Heart right ventricle (tissue), 16 donors: ENCODE measurements around the gene ATPAF2. TPM values are rescaled to one million over a fixed set of nuclear protein-coding genes. Genes with fewer than 3 reads are reported as not detected.
A peak's percentile ranks its signal among the peaks of the same experiment; 100 is the strongest.

ENCODE experiments used
- ATAC-seq, 8 donors: fragments of 200-7000 bp; cut with Tn5 transposase; one replicate each; pipeline ENCODE4 v1.9.1; 2020; ENCODE audit warnings: mild to moderate bottlenecking in 8 of 8, moderate library complexity in 8 of 8, moderate number of reproducible peaks in 1 of 8
- DNase-seq, 2 donors: peaks; one replicate each; pipeline ENCODE4 v3.0.0-alpha.2; 2020
- H3K27ac ChIP-seq, 10 donors: fragments of 200-600 bp; sonication (generic) in 2 of 10; one replicate each; pipeline versions ENCODE4 v1.5.0 to v1.8.0; 2020 to 2022; ENCODE audit warnings: mild to moderate bottlenecking in 3 of 10
- H3K27me3 ChIP-seq, 7 donors: fragments of 200-600 bp; one replicate each; pipeline ENCODE4 v1.8.0; 2021 to 2022; ENCODE audit warnings: mild to moderate bottlenecking in 2 of 7
- H3K36me3 ChIP-seq, 9 donors: fragments of 200-600 bp; sonication (generic) in 1 of 9; one replicate each; pipeline versions ENCODE4 v1.5.0 to v1.8.0; 2020 to 2022; ENCODE audit warnings: mild to moderate bottlenecking in 2 of 9
- H3K4me1 ChIP-seq, 9 donors: fragments of 200-600 bp; sonication (generic) in 1 of 9; one replicate each; pipeline versions ENCODE4 v1.5.0 to v1.8.0; 2020 to 2022; ENCODE audit warnings: mild to moderate bottlenecking in 4 of 9
- H3K4me3 ChIP-seq, 10 donors: fragments of 200-600 bp; sonication (generic) in 2 of 10; one replicate each; pipeline versions ENCODE4 v1.5.0 to v1.8.0; 2020 to 2022; ENCODE audit warnings: mild to moderate bottlenecking in 7 of 10, moderate library complexity in 2 of 10
- H3K9me3 ChIP-seq, 11 donors: fragments of 200-600 bp in 10 of 11; sonication (generic) in 2 of 11; one replicate each; pipeline versions ENCODE4 v1.5.0 to v1.8.0; 2013 to 2022; ENCODE audit warnings: mild to moderate bottlenecking in 2 of 11, control low read depth in 1 of 11, moderate library complexity in 1 of 11
- WGBS, 2 donors: extraction: QIAGEN DNeasy Blood & Tissue Kit; methylation state at CpG; one replicate each; pipeline ENCODE4 v1.1.7; 2013; ENCODE audit warnings: inconsistent platforms in 1 of 2; 5-methylcytosine and 5-hydroxymethylcytosine counted together
- intact Hi-C, 10 donors: fragments of 100-400 bp; cut with DNase I; formaldehyde crosslinking; loops; one replicate each; pipeline versions ENCODE4 v1.11.1 to v1.14.2; 2022
- polyA plus RNA-seq, 2 donors: library from polyadenylated mRNA; stranded (reverse); fragments of 200-250 nt; gene quantifications; one replicate each; pipeline ENCODE4 v1.2.3, GENCODE V29; 2013
- total RNA-seq, 10 donors: library from RNA; stranded (reverse); fragmentation: NEBNext Ultra II Directional in 3 of 10; extraction: Animal tissue kit (Norgen Biotek cat#: 25700) in 3 of 10; gene quantifications; one replicate each; pipeline versions ENCODE4 v1.2.1 to v1.2.4, GENCODE V29; 2021 to 2023
- TF ChIP-seq, protein P1 (sequence below), 9 donors: fragments of 200-600 bp; sonication (generic) in 2 of 9; IDR thresholded peaks; one replicate each; pipeline versions ENCODE4 v1.5.0 to v1.8.0; 2021 to 2022; ENCODE audit warnings: antibody characterized with exemption in 9 of 9, mild to moderate bottlenecking in 5 of 9, moderate library complexity in 1 of 9
- donor health status: Arrhythmogenic right ventricular cardiomyopathy.
- donor health status: ischemic (EF 13 %, LVEDD 7.1; RV severe dilation, severe dysfunction).
- donor health status: healthy with polysubstance abuse.
- donor health status: DM: no; HTN: yes; CAD: no.
- donor health status: DM: no; HTN: no; CAD: no.
- donor health status: ischemic (EF 25% LVEDD 6.9; RV normal size, moderate dysfunction).
- donor health status: ischemic (EF 25% LVEDD 5.7; RV mildly dilated, moderate dysfunction).
- donor health status: healthy.
- donor health status: DM: yes; HTN: yes; CAD: no.
- donor health status: Ischemic cardiomyopathy.
- donor health status: ischemic (EF 35%, LVEDD 5.7; RV mildly dilated, moderate dysfunction).
- donor health status: nonischemic (EF 11% LVEDD 7.7; RV severe dilation, severe dysfunction).
- donor health status: DM: yes; HTN: yes; CAD: no.
- donor health status: PGD.
- donor health status: ischemic (EF 29% LVEDD 5.4; RV normal size, mild dysfunction).
- donor health status: nonischemic (EF 23%, LVEDD 6.1; RV moderate dilation, normal function).

The ATPAF2 gene
- total and polyA plus RNA-seq, 12 donors: 21.5 to 55.8 (median 37.4) TPM

- Histone ChIP-seq H3K4me3 (no peak overlapping the region), H3K36me3 (peaks cover 0 to 21% (median 0%) of the 10 kb centered on the region in 9 donors), H3K9me3 (no peaks in the 10 kb centered on the region), H3K27me3 (no peaks in the 10 kb centered on the region), H3K4me1 (peaks cover 0 to 27% (median 8%) of the 10 kb centered on the region in 9 donors), H3K27ac (peak overlapping the region in 1 of 10 donors; percentile 2)
- ATAC-seq (no peak), DNase-seq (no peak)
- TF ChIP-seq, protein P1, sequence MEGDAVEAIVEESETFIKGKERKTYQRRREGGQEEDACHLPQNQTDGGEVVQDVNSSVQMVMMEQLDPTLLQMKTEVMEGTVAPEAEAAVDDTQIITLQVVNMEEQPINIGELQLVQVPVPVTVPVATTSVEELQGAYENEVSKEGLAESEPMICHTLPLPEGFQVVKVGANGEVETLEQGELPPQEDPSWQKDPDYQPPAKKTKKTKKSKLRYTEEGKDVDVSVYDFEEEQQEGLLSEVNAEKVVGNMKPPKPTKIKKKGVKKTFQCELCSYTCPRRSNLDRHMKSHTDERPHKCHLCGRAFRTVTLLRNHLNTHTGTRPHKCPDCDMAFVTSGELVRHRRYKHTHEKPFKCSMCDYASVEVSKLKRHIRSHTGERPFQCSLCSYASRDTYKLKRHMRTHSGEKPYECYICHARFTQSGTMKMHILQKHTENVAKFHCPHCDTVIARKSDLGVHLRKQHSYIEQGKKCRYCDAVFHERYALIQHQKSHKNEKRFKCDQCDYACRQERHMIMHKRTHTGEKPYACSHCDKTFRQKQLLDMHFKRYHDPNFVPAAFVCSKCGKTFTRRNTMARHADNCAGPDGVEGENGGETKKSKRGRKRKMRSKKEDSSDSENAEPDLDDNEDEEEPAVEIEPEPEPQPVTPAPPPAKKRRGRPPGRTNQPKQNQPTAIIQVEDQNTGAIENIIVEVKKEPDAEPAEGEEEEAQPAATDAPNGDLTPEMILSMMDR (IDR thresholded peaks at IDR 0.05): no peak
- WGBS, 2 donors: 81 to 83% methylated on average over 9 of the region's 9 CpGs
- intact Hi-C loops: no loop called here
These were observed 34.6 kb downstream of the ATPAF2 start for GRCh38 chr17:18004345-18004744.

GRCh38 chr17:18002171-18002570, 36.8 kb downstream of the ATPAF2 start:
- intact Hi-C loops: no loop called here
- no peak overlapping the region for H3K27ac ChIP-seq
- H3K36me3 ChIP-seq: peaks cover 0 to 8% (median 0%) of the 10 kb centered on the region in 9 donors
- ATAC-seq: no peak
- H3K27me3 ChIP-seq: no peaks in the 10 kb centered on the region
- no peak for DNase-seq
- H3K9me3 ChIP-seq: no peaks in the 10 kb centered on the region
- 94 to 96% methylated on average over 2 of the region's 2 CpGs for WGBS, 2 donors
- no peak overlapping the region for H3K4me3 ChIP-seq
- H3K4me1 ChIP-seq: peaks cover 0 to 20% (median 4%) of the 10 kb centered on the region in 9 donors
- TF ChIP-seq, protein P1 (IDR thresholded peaks at IDR 0.05): no peak

DNA sequence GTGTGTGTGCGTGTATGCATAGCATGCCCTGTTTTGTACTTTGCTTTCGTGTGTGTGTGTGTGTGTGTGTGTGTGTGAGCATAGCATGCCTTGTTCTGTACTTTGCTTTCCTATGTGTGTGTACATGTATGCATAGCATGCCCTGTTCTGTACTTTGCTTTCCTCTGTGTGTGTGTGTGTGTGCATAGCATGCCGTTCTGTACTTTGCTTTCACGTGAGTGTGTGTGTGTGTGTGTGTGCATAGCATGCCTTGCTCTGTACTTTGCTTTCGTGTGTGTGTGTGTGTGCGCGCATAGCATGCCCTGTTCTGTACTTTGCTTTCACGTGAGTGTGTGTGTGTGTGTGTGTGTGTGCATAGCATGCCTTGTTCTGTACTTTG, 38.9 kb downstream of the ATPAF2 start:
- intact Hi-C loops: no loop called here
- Histone ChIP-seq H3K27me3 (no peaks in the 10 kb centered on the region), H3K36me3 (no peaks in the 10 kb centered on the region), H3K9me3 (no peaks in the 10 kb centered on the region), H3K27ac (no peak overlapping the region), H3K4me3 (no peak overlapping the region), H3K4me1 (peaks cover 0 to 15% (median 4%) of the 10 kb centered on the region in 9 donors)
- TF ChIP-seq, protein P1 (IDR thresholded peaks at IDR 0.05): no peak
- DNase-seq: no peak
- ATAC-seq: no peak
- 90 to 92% methylated on average over 8 of the region's 8 CpGs for WGBS, 2 donors

DNA sequence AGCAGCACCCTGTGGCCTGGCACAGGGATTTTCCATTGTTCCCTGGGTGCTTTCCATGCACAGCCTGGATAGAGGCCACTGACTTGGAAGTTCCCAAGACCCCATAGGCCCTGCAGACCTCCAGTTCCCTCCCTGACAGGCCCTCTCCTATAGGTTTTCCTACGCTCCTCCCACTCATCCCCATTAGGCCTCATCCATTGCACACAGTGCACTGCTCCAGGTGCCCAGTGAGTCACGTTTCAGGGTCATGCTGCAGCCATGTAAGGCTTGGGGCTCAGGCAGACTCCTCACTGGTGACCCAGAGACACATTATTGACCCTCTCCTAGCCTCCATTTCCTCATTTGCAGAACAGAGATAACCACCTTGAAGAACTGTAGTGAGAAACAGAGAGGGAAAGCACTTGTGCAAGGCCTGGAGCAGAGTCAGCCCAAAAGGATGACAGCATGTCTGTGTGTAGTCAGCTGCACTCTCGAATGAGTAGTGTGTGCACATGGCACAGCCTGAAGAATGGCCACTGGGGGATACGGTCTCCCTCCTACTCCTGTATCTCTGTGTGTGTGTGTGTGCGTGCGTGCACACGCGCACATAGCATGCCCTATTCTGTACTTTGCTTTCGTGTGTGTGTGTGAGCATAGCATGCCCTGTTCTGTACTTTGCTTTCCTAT, 39.5 kb downstream of the ATPAF2 start:
- 86 to 93% methylated on average over 9 of the region's 9 CpGs for WGBS, 2 donors
- H3K9me3 ChIP-seq: no peaks in the 10 kb centered on the region
- no peak for ATAC-seq

More for the DNA sequence above, 39.5 kb downstream of the ATPAF2 start:
- peaks cover 0 to 9% (median 3%) of the 10 kb centered on the region in 9 donors for H3K4me1 ChIP-seq
- H3K27me3 ChIP-seq: no peaks in the 10 kb centered on the region
- TF ChIP-seq, protein P1 (IDR thresholded peaks at IDR 0.05): no peak
- H3K27ac ChIP-seq: no peak overlapping the region
- intact Hi-C loops: loop anchor here in 1 of 10 donors (5.0 kb wide), 1 partner anchor 33 kb away; no protein-coding TSS in a partner anchor
- DNase-seq: no peak
- no peak overlapping the region for H3K4me3 ChIP-seq
- no peaks in the 10 kb centered on the region for H3K36me3 ChIP-seq
